Thyroid gland (tissue), 4 donors: Measurements from ENCODE around the gene ZBP1. TPM values are rescaled to one million over a fixed set of nuclear protein-coding genes. Genes with fewer than 3 reads are reported as not detected.

Experiments
- DNase-seq, 2 donors: peaks; one replicate each; pipeline ENCODE4 v3.0.0-alpha.2; 2019
- H3K27ac ChIP-seq, 3 donors: fragments of 200-600 bp; sonication (generic); 1 replicate in 2 of 3; 2 replicates in 1 of 3; pipeline ENCODE4 v1.5.1; 2016 to 2019; ENCODE audit warnings: mild to moderate bottlenecking in 1 of 3, moderate library complexity in 1 of 3
- H3K27me3 ChIP-seq: fragments of 200-600 bp; sonication (generic); one replicate; pipeline ENCODE4 v1.5.1; 2019
- H3K36me3 ChIP-seq, 2 donors: fragments of 200-600 bp; sonication (generic); one replicate each; pipeline ENCODE4 v1.5.1; 2016 to 2019
- H3K4me1 ChIP-seq, 2 donors: fragments of 200-600 bp; sonication (generic); one replicate each; pipeline ENCODE4 v1.5.1; 2017 to 2019
- H3K4me3 ChIP-seq, 3 donors: fragments of 200-600 bp; sonication (generic); replicated peaks in 1 of 3; 1 replicate in 2 of 3; 2 replicates in 1 of 3; pipeline ENCODE4 v1.5.1; 2016; ENCODE audit warnings: mild to moderate bottlenecking in 1 of 3
- H3K9me3 ChIP-seq: fragments of 200-600 bp; sonication (generic); one replicate; pipeline ENCODE4 v1.5.1; 2017
- CTCF ChIP-seq, 6 experiments: fragments of 200-600 bp in 3 of 6; fragments of 450-650 bp in 3 of 6; sonication (generic) in 3 of 6; IDR thresholded peaks; one replicate each; pipeline ENCODE4 v1.5.1; 2016 to 2019; ENCODE audit warnings: antibody characterized with exemption in 6 of 6, mild to moderate bottlenecking in 2 of 6, inconsistent platforms in 1 of 6, moderate library complexity in 1 of 6
- POLR2A ChIP-seq, 2 donors: fragments of 450-650 bp; IDR thresholded peaks; one replicate each; pipeline ENCODE4 v1.6.1; 2017; ENCODE audit warnings: antibody characterized with exemption in 2 of 2, mild to moderate bottlenecking in 2 of 2, moderate library complexity in 1 of 2
- WGBS, 2 donors: methylation state at CpG; one replicate each; pipeline ENCODE4 v1.1.5; 2017; 5-methylcytosine and 5-hydroxymethylcytosine counted together
- intact Hi-C: fragments of 100-400 bp; cut with DNase I; formaldehyde crosslinking; loops from one replicate; pipeline ENCODE4 v1.15.1; 2023
- total RNA-seq, 4 donors: library from RNA; depleted of rRNA; stranded (reverse); fragments of >200 nt; gene quantifications; one replicate each; pipeline ENCODE4 v1.2.3, GENCODE V29; 2016

ZBP1 gene
- total RNA-seq, 4 donors from 2014 or later = 0.33 to 1.5 (median 0.34) TPM; not detected in 1

- H3K9me3 ChIP-seq = no peaks in the 10 kb centered on the region
- no peaks in the 10 kb centered on the region for H3K36me3 ChIP-seq
- no peak for TF ChIP-seq CTCF (IDR thresholded peaks at IDR 0.05)
- TF ChIP-seq POLR2A (IDR thresholded peaks at IDR 0.05) = no peak
- no peak for DNase-seq
- intact Hi-C loops = no loop called here
- no peak overlapping the region for H3K27ac ChIP-seq
- H3K27me3 ChIP-seq = no peaks in the 10 kb centered on the region
- 77 to 85% methylated on average over 3 to 10 of the region's 10 CpGs for WGBS, 2 donors
- peaks cover 11 to 23% of the 10 kb centered on the region in 2 donors for H3K4me1 ChIP-seq
- no peak overlapping the region for H3K4me3 ChIP-seq
Observed at GRCh38 chr20:57578476-57579165, 41.6 kb downstream of the ZBP1 start.

- H3K27ac ChIP-seq = no peak overlapping the region
- no peak for TF ChIP-seq CTCF (IDR thresholded peaks at IDR 0.05)
- no peak for TF ChIP-seq POLR2A (IDR thresholded peaks at IDR 0.05)
- H3K36me3 ChIP-seq = no peaks in the 10 kb centered on the region
- 82 to 85% methylated on average over 9 to 10 of the region's 10 CpGs for WGBS, 2 donors
- H3K4me3 ChIP-seq = no peak overlapping the region
- H3K4me1 ChIP-seq = peaks cover 9 to 20% of the 10 kb centered on the region in 2 donors
- intact Hi-C loops = no loop called here
- no peaks in the 10 kb centered on the region for H3K27me3 ChIP-seq
- no peaks in the 10 kb centered on the region for H3K9me3 ChIP-seq
- DNase-seq = no peak
Observed at GRCh38 chr20:57577679-57578475, 42.3 kb downstream of the ZBP1 start.

- Histone ChIP-seq H3K27ac (no peak overlapping the region), H3K36me3 (no peaks in the 10 kb centered on the region), H3K27me3 (no peaks in the 10 kb centered on the region), H3K4me3 (no peak overlapping the region), H3K9me3 (no peaks in the 10 kb centered on the region), H3K4me1 (peaks cover 0 to 10% of the 10 kb centered on the region in 2 donors)
- TF ChIP-seq CTCF (IDR thresholded peaks at IDR 0.05) (no peak), POLR2A (IDR thresholded peaks at IDR 0.05) (no peak)
- intact Hi-C loops = no loop called here
- no peak for DNase-seq
- 87 to 91% methylated on average over 6 of the region's 6 CpGs for WGBS, 2 donors
Observed at GRCh38 chr20:57576617-57577550, 43.3 kb downstream of the ZBP1 start.

- DNase-seq = no peak
- H3K36me3 ChIP-seq = no peaks in the 10 kb centered on the region
- TF ChIP-seq CTCF (IDR thresholded peaks at IDR 0.05) = no peak
- TF ChIP-seq POLR2A (IDR thresholded peaks at IDR 0.05) = no peak
- H3K27ac ChIP-seq = no peak overlapping the region
- peaks cover 0 to 5% of the 10 kb centered on the region in 2 donors for H3K4me1 ChIP-seq
- H3K27me3 ChIP-seq = no peaks in the 10 kb centered on the region
- intact Hi-C loops = no loop called here
- no peak overlapping the region for H3K4me3 ChIP-seq
- no peaks in the 10 kb centered on the region for H3K9me3 ChIP-seq
- 74% methylated on average over 2 of the region's 2 CpGs for WGBS, 2 donors
Observed at GRCh38 chr20:57576002-57576401, 44.2 kb downstream of the ZBP1 start.
